Jurkat, Clone E6-1 (cell line): ENCODE measurements around the gene IDH2.
"Not testable (repeated sequence)": the region's sequence is repeated elsewhere in the genome, so short reads cannot be mapped to it uniquely, and the experiment has no call there.

ENCODE experiments used
- DNase-seq: peaks from one replicate; pipeline ENCODE4 v3.0.0-alpha.2; 2011; ENCODE audit warnings: low read depth, low spot score
- H3K4me3 ChIP-seq: 2 replicates; pipeline ENCODE4 v1.5.1; 2011; ENCODE audit warnings: mild to moderate bottlenecking, low read length, control low read depth, moderate library complexity

IDH2 gene

DNA sequence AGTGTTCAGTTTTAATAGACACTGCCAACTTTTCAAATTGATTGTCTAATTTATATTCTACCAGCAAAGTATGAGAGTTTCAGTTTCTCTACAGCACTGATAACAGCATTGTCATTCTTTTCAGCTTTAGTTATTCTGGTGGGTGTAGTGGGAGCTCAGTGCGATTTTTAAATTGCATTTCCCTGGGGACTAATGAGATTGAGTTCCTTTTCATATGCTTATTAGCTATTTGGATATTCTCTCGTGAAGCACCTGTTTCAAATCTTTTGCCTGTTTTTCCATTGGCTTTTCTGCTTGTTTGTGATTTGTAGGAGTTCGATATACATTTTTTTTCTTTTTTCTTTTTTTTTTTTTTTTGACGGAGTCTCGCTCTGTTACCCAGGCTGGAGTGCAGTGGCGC, 18.8 kb upstream of the IDH2 start:
- H3K4me3 ChIP-seq = no peak overlapping the region
- DNase-seq = no peak

DNA sequence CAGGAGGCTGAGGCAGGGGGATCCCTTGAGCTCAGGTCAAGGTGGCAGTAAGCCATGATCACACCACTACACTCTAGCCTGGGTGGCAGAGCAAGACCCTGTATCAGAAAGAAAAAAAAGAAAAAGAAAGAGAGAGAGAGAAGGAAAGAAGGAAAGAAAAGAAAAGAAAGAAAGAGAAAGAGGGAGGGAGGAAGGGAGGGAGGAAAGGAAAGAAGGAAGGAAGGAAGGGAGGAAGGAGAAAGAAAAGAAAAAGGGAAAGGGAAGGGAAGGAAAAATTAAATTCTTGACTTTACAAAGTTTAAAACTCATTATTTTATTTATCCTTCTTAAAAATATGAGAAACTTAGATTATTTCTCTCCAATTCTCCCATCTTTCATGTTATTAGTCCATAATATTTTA, 17.1 kb upstream of the IDH2 start:
- no peak overlapping the region for H3K4me3 ChIP-seq
- DNase-seq = no peak

DNA sequence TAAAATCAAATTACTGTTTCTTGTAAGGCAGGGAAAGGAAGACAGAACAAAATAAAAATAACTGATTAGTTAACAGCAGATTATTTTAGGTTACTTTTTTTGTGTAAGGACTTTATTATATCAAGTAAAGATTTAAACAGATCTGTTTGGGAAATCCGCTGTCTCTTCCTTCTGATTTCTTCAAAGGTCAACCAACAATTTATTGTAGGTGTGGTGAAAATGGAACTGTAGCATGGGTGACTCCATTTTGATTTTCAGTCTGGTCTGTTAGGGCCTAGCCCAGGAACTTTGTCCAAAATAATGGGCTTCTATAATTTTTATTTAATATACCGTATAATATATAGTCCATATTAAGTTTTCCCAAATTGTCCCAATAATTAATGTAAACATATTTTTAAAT, 13.5 kb upstream of the IDH2 start:
- no peak for DNase-seq
- no peak overlapping the region for H3K4me3 ChIP-seq

DNA sequence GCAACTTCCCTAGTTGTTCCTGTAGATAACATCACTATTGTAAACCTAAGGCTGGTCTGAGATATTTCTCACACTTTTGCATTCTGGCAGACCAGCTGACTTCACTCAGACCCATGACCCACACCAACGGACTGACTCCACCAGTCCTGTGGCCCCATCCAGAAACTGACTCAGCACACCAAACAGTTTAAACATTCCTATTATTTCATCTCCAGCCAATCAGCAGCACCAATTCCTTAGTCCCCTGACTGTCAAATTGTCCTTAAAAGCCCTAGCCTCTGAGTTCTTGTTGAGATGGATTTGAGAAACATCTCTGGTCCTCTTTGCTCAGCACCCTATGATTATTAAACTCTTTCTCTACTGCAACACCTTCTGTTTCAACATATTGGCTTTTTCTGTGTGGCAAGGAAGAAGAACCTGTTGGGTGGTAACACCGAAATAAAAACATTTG, 12.2 kb upstream of the IDH2 start:
- no peak for DNase-seq
- no peak overlapping the region for H3K4me3 ChIP-seq

DNA sequence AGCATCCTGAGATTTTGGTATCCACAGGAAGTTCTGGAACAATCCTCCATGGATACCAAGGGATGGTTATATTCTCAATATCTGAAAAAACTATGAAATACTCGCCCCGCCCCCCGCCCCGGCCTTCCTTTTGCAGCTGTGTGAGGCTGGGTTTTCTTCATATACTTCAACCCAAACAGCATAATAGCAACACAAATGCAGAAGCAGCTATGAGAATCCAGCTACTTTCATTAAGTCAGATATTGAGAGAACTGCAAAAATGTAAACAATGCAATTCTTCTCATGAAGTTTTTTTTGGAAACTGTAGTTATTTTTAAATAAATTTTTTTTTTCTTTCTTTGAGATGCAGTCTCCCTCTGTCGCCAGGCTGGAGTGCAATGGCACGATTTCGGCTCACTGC, 10.9 kb upstream of the IDH2 start:
- no peak for DNase-seq
- no peak overlapping the region for H3K4me3 ChIP-seq

DNA sequence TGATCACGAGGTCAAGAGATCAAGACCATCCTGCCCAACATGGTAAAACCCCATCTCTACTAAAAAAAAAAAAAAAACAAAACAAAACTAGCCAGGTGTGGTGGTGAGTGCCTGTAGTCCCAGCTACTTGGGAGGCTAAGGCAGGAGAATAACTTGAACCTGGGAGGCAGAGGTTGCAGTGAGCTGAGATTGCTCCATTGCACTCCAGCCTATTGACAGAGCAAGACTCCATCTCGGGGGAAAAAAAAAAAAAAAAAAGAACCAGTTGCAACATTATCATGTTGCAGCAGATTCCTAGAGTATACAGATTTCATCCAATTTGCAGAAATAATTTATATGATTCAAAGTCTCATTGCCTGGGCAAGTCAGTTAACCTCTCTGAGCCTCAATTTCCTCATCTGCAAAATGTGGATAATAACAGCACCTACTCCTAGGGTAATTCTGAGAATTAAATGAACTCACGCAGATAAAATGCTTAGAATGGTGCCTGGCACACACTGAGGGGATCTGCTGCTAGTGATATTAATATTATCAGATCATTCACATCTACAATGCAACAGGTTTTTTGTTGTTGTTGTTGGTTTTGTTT, 7.0 kb upstream of the IDH2 start:
- DNase-seq, H3K4me3 ChIP-seq: not testable (repeated sequence)

DNA sequence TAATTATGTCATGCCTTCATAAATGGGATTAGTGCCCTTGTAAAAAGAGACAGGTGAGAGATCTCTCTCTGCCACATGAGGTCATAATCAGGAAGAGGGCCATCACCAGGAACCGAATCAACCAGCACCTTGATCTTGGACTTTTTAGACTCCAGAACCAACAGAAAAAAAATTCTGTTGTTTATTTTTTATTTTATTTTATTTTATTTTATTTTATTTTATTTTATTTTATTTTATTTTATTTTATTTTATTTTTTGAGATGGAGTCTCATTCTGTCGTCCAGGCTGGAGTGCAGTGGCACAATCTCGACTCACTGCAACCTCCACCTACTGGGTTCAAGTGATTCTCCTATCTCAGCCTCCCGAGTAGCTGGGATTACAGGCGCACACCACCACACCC, 5.8 kb upstream of the IDH2 start:
- DNase-seq, H3K4me3 ChIP-seq: not testable (repeated sequence)

DNA sequence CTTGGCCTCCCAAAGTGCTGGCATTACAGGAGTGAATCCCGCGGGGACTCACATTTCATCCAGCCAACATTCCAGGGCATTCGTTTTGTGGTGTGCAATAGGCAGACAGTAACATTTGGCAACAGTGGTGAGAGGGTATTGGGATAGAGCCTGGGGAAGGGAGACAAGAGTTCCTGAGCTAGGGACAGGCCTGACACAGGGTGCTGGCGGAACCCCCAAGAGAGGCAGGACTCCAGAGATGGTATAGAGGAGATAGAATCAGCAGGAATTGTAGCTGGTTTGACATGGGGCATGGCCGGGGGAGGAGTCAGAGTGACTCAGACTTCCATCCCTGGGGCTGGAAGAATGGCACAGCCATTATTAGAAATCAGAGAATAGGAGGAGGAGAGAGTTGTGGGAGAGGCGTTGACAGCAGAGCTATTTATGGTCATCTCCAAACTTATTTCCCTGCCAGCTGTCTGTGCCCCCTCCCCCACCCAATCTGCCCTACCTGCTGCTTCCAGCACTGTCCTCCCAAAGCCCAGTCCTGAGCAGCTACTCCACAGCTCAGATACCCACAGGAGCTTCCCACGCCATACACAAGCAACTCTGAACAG, 4.4 kb upstream of the IDH2 start:
- no peak overlapping the region for H3K4me3 ChIP-seq
- no peak for DNase-seq

DNA sequence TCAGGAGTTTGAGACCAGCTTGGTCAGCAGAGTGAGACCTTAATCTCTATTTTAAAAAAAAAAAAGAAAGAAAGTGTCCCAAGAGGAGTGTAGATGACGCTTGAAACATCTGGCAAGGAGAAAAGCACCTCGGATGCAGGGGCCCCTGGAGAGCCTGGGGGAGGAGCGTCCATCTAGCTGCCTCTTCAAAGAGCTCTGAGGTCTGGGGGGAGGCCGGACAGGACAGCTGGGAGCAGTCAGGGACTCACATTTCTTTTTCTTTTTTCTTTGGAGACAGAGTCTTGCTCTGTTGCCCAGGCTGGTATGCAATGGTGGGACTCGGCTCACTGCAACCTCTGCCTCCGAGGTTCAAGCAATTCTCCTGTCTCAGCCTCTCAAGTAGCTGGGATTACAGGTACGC, 3.3 kb upstream of the IDH2 start:
- no peak overlapping the region for H3K4me3 ChIP-seq
- no peak for DNase-seq

DNA sequence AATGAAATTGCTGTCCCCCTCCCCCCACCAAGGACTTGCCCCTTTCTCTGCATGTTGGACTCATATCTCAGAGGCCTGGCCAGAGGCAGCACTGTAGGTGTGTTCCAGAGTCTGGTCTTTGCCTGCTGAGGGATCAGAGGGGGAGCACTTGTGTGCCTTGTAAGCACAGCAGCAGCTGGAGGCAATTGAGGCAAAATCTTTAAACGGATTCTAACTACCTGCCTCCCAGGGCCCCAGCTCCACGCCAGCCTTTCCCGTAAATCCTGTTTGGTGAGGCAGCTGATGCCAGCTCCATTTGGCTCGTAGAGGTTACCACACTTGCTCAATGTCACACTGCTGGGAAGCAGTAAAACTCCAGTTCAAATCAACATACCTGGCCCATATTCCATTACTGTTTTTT, 2.3 kb upstream of the IDH2 start:
- no peak for DNase-seq
- H3K4me3 ChIP-seq = no peak overlapping the region

DNA sequence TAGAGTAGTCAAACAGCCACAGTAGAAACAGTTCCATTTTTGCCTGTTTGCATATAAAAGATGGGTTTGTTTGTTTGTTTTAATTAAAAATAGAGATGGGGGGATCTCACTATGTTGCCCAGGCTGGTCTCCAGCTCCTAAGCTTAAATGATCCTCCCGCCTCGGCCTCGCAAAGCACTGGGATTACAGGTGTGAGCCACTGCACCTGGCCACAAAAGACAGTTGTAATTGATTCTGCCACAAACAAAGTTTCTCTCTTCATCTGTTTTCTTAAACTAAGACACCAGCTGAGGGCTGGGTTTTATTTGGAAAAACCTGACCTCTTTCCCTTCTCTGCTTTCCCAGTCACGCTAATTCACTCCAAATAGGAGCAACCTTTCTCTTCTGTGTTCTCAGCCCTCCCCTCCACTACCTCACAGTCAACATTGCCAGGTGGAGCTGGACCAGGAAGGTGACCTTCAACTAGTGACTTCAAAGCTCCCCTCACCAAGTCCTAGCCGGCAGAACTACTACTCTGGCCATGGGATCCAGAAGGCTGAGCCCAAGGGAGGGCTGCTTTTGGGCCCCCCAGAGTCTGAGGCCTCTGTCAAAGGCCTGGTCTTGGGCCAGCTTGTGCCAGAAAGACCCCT, 1.5 kb upstream of the IDH2 start:
- no peak overlapping the region for H3K4me3 ChIP-seq
- DNase-seq = peak; percentile 34

DNA sequence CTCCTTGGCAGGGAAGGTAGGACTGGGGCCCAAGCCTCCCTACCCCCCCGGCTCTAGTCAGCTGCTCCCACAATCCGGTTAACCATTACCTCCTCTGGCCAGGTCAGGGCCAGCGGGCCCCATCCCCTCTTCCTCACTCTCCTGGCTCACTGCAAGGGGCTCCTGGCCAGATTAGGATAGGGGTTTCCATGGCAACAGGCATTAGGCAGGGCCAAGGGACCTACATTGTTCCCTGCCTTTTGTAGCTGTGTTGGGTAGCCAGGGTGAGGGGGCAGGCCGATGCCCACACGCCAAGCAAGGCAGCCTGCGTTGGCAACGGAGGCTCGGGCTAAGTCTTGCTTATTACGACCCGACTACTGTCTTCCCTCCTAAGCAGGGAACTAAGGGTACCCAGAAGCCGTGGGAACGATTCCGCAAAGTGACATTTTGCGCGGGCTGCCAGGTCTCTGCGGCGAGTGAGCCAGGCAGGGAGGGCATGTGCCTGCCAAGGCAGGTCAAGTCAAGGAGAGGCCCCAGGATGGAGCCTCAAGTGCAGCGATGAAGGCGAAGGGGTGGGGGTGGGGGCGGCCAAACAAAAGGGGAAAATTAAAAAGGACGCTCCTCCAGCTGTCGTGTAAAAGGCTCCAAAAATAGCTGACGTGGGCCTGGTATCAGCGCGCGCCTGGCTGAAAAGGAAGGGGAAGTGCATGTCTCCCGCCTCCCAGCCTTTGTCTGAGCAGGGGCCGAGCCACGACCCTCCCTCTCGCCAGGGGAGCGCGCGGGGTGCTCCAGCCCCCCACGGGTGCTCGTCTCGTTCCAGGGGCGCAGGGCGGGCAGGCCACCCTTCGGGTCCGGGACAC, 919 bp downstream of the IDH2 start:
- peak overlapping the region; percentile 83 for H3K4me3 ChIP-seq
- DNase-seq = no peak

DNA sequence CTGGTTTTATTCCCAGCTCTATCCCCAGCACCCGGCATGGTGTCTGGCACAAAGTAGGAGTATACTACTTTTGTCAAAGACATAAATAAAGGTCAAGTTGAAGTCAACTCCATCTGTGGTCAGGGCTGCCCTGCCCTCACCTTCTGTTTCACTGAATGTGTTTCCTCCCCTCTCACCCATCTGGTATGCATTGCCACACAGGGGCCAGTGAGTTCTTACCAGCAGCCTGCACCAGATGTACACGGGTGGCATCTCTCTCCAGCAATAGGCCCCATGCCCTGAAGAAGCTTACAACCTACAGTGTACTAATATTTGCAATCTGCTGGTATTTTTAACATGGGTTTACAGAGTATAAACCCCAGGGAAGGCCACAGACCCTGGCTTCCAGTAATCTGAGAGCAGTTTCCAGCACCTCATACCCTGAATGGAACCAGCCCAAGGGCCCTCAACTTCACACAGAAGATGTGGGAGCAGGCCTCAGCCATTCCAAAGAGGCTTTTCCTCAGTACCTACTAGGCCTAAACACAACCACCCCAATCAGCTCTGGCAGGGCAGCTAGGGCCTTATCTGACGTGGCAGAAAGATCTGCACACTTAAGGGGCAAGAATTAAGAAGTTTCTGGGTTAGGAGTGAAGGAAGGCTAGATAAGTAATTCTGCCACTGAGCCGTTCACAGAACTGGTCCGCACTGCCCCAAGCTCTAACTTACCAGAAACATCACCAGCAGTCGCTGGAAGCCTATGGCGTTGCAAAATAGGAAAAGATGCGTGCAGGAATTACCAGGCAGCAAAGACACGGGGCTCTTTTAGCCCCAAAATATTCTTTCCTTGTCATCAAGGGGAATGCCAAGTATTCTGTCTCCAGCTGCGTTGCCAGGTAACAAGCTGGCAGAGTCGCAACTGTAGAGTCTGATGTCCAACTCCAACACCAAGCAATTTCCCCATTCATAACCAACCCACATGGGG, 2.1 kb downstream of the IDH2 start:
- DNase-seq = peak; percentile 55
- H3K4me3 ChIP-seq = peak overlapping the region; percentile 83

DNA sequence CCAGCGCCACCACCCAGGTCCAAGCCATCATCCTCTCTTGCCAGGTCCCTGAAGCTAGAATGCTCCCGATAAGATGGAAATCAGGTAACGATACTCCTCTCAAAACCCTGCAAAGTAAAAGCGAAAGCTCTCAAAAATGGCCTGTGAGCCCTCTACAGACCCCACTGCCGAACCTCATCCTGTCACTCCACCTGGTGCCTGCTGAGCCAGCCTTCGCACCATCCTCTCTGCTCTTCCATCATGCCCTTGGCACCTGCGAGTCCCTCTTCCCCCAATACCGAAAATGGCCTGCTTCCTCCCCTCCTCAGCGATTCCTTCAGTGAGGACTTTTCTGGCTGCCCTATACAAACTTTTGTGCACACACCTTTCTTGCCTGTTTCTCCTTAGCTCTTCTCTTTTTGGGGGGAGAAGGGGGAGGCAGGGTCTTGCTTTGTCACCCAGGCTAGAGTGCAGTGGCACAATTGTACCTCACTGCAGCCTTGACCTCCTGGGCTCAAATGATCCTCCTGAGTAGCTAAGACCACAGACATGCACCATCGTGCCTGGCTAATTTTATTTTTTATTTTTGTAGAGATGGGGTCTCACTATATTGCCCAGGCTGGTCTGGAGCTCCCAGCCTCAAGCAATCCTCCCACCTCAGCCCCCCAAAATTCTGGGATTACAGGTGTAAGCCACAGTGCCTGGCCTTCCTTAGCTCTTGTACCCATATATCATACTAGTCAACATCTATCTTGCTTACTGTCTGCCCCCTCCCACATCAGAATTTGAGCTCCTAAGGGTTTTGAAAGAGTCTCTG, 3.0 kb downstream of the IDH2 start:
- peak overlapping the region; percentile 83 for H3K4me3 ChIP-seq
- DNase-seq = peak; percentile 85

DNA sequence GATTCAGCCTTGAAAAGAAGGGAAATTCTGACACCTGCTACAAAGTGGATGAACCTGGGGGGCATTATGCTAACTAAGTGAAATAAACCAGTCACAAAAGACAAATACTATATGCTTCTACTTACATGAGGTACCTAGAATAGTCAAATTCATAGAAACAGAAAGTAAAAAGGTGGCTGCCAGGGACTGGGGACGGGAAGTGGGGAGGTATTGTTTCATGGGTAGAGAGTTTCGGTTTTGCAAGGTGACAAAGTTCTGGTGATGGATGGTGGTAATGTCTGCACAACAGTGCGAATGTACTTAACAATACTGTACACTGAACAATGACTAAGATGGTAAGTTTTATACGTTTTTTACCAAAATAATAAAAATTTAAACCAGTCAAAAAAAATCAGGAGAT, 4.8 kb downstream of the IDH2 start:
- DNase-seq = peak; percentile 87
- H3K4me3 ChIP-seq = peak overlapping the region; percentile 40

DNA sequence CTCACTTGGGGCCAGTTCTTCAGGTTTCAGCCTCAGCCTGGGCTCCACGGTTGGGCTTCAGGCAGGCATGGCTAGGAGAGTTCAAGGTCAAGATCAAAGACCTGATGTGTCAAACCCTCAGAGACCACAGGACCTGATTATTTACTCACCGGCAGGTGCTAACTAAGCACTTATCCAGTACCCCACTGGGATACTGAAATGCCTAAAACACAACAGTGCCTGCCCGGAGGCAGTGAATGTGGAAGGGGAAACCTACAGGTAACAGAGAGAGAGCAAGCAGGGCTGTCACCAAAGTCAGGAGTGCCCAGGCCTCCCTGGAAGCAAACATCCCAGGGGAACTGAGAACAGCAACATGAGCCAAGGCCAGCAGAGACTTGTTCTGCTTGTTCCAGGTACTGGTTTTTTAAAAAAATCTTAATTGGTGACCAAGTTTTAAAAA, 6.7 kb downstream of the IDH2 start:
- no peak overlapping the region for H3K4me3 ChIP-seq
- DNase-seq = no peak

DNA sequence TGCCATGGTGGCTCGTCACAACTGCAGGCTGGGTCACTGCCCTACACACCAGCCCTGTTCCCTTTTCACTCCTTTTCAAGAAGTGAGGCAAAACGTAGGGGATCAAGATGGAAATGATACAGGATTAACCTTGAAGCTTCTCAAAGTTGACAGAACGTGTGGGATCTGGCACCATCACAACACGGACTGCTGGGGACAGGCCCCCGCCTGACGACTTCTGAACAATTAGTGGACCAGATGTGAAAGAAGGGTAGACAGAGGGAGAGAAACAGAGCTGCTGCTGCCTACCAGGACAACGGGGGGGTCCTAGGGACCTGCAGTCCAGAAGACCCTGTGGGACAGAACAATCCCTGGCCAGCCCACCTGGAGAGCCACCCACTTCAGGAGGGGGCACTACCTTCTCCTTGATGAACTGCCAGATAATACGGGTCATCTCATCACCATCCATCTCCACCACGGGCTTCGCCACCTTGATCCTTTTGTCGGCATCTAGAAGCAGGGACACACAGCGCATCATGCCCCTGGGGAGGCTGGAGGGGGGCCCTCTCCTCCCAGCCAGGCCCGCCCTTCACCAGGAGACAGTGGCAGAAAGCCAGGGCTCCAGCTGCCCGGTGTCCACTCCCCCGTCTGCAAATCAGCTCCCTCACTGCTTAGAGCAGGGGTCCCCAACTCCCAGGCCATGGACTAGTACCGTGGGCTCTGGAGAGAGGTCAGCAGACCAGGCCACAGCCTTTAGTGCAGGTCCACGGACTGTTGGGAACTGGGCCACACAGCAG, 10.9 kb downstream of the IDH2 start:
- H3K4me3 ChIP-seq = no peak overlapping the region
- DNase-seq = no peak
